Measurements from ENCODE around the gene C16orf92.
A peak's percentile ranks its signal among the peaks of the same experiment; 100 is the strongest.

C16orf92 gene

DNA sequence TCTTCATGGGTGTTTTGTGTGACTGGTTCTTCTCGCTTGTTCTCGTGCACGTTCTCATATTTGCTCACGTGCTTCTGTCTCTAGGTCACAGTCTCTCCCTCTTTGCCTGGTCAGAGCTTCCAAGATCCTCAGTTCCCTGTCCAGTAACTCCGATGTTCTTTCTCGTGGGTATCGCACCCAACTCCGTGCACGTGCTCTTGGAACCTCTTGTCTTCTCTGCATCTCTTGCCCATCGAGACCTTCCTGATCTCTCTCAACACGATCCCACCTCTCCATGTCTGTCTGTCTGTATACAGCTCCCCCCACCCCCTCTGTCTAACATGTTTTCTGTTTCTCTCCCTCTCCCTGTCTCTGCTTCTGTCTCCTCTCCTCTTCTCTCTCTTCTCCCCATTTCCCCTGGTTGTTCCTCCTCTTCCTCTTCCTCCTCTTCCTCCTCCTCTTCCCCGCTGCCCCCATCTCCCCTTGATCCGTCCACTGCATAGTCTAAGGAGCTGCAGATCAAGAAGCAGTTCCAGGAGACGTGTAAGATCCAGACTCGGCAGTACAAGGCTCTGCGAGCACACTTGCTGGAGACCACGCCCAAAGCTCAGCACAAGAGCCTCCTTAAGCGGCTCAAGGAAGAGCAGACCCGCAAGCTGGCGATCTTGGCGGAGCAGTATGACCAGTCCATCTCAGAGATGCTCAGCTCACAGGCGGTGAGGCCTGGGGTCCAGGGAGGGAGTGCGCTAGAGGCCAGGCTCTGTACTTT is 33.7 kb upstream of the C16orf92 start:
- DNase-seq: no peak

DNA sequence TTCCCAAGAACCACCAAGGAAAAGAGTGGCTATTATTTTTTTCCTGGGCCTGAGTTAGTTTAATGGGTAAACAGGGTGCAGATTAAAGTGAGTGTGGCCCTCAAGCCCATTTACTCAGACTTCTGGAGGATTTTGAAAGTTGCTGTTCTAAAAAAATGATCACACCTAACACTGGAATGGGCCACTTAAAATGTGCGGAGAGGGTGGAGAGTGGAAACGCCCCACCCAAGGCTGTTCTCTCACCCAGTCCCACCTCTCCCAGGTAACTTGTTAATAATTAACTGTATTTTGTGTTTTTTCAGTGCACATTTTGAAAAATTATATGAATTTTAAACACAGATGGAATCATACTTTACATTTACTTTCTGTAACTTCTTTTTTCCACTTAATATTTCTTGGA is 33.0 kb upstream of the C16orf92 start:
- DNase-seq: no peak

DNA sequence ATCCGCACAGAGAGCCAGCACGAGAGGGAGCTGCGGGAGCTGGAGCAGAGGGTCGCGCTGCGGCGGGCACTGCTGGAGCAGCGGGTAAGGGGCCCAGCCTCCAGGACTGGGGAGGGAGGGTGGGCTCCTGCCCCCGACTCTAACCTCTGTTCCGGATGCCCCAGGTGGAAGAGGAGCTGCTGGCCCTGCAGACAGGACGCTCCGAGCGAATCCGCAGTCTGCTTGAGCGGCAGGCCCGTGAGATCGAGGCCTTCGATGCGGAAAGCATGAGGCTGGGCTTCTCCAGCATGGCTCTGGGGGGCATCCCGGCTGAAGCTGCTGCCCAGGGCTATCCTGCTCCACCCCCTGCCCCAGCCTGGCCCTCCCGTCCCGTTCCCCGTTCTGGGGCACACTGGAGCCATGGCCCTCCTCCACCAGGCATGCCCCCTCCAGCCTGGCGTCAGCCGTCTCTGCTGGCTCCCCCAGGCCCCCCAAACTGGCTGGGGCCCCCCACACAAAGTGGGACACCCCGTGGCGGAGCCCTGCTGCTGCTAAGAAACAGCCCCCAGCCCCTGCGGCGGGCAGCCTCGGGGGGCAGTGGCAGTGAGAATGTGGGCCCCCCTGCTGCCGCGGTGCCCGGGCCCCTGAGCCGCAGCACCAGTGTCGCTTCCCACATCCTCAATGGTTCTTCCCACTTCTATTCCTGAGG is 32.0 kb upstream of the C16orf92 start:
- no peak for DNase-seq

DNA sequence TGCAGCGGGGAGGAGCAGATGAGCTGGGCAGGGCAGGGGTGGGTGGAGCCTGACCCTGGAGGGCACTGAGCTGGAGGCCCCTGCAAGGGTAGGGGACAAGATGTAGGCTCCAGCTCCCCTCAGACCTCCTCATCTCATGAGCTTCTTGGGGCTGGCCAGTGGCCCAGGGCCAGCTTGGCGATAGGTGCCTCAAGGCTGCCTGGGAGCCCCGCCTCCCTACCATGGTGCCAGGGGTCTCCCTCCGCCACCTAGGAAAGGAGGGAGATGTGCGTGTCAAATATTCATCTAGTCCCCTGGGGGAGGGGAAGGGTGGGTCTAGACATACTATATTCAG is 31.5 kb upstream of the C16orf92 start:
- no peak for DNase-seq

DNA sequence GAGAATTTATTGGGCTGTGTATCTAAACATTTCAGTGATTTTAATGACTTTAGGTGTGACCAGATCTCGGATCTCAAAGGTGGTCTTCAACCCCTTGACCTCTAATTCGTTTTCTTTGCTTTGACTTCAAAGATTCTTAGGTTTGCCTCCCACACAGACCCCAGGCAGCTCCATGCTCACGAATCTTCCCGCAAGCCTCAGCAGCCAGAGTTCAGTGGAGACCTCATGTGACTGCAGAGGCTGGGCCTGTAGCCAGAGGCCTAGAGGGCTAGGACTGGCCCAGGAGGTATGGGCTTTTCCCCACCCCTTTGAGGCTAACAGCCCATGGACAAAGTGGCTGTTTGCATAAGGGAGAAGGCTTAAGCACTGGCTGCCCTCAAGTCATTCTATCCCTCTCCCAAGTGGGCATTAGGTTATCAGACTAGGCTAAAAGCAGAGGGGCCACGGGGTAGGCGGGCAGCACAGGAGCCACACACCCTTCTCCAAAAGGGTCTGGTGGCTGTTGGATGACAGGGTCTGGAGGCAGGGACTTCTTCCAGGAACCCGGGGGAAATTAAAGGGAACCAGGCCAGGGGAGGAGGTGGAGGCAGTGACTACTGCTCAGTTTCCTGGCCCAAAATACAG is 30.5 kb upstream of the C16orf92 start:
- DNase-seq: no peak

DNA sequence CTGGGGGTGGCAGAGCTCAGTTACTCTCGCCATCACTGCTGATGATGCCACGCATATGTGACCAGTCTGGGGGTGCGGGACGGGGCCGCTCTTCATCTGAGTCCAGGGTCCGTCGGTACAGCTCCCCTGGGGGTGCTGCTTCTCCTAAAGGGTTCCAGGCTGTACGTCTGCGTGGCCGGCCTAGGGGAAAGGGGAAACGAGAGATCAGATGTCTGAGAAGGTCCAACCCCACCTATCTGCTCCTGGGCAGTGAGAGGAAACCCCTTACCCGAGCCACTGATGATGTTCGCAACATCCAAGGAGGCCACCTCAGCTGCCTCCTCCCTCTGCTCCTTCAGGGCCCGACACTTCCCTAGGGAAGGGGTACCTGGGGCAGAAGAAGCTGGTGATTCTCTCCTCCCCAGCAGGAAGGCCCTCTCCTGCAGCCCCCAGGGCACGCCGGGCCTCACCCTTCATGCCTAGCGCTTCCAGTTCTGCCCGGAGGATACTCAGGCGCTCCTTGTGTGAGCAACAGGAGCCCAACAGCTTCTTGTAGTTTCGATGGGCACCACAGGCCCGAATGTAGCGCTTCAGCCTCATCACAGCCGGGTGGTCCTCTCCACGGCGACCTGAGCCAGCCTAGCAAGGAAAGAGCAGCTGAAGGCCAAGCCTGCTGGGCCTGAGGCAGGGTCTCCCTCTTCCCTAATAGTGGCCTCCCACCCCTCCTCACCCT is 29.7 kb upstream of the C16orf92 start:
- DNase-seq: no peak

DNA sequence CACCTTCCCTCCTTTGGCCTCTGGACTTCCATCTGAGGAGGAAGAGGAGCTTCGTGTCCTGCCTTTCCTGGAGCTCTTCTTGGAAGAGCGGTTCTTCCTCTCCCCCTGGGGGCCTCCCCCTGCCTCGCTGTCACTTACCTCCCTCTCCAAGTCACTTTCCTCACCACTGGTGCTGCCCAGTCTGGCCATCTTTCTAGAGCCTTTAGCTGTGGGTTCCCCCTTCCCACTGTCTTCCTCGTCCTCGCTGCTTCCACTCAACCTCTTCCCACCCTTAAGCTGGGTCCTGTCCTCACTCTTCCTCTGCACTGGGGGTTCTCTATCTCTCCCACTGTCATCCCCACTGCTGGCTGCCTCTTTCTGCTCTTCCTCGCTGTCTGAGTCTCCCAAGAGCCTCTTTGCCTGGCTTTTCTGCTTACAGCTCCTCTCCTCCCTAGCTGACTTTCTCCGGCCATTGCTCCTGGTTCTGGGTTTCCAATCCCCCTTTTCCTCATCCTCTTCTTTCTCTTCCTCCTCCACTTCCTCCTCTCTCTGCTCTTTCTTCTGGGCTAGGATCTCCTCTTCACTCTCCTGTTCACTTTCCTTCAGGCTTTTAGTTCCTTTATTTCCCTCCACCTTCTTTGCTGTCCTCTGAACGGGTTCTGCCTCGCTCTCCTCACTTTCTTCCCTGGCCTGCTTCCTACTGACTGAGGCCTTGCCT is 28.9 kb upstream of the C16orf92 start:
- no peak for DNase-seq

DNA sequence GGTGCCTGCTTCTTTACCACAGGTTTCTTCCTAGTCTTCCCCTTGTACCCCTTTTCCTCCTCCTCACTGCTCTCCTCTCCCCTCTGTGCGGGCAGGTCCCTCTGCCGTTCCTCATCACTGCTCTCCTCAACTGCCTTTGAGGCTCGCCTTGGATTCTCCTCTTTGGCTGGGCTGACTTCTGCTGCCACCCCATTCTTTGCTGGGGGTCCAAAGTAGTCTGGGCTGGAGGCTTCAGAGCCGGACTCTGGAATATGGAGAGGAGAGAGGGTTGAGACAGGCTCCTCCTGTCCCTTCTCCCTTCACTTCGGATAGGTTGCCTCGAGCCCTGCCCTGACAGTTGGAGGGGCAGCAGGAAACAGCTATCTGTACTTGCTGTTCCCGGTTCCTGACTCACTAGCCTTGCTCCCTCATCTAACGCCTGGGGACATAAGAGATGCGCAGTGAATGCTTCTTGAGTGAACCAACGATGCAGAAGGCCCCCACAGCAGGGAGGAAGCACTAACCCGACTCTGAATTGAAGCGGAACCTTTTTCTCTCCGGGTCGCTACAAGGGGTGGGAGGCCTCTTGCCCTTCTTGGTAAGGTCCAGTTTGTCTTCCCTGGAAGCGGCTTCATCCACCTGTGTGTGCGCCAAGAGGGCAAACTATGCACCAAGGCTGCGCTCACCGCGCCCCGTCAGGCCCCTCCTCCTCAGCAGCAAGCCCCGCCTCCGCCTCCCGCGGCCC is 28.2 kb upstream of the C16orf92 start:
- no peak for DNase-seq

DNA sequence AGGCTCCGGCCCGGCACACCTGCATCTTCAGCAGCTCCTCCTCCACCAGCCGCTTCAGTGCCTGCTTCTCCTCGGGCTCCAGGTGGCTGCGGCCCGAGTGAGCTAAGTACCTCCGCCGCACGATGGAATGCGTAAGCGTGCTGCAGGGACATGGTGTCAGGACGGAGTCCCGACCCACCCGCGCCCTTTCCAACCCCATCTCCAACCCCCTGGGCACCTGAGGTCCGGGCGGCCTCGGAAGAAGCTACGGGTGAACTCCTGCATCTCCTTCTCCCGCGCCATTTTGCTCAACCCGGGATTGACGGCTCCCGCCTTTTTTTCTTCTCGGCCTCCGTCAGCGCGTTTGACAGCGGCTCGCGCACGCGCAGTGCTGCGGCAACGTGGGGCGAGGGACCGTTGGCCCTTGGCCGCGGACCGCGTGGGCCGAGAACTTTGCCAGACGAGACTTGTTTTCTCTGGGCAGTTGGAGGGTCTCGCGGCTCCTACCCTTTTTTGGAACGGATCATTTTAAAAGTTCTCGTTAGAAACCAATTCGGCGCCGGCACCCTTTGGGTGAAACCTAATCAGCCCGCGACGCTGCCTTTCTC is 27.6 kb upstream of the C16orf92 start, which contains the start of gene HIRIP3:
Gene HIRIP3 (minus strand): TSS at position 294 of the 587 bp plus-strand sequence. CDS start 12 bp downstream, at position 282.
- peak; percentile 87 for DNase-seq

DNA sequence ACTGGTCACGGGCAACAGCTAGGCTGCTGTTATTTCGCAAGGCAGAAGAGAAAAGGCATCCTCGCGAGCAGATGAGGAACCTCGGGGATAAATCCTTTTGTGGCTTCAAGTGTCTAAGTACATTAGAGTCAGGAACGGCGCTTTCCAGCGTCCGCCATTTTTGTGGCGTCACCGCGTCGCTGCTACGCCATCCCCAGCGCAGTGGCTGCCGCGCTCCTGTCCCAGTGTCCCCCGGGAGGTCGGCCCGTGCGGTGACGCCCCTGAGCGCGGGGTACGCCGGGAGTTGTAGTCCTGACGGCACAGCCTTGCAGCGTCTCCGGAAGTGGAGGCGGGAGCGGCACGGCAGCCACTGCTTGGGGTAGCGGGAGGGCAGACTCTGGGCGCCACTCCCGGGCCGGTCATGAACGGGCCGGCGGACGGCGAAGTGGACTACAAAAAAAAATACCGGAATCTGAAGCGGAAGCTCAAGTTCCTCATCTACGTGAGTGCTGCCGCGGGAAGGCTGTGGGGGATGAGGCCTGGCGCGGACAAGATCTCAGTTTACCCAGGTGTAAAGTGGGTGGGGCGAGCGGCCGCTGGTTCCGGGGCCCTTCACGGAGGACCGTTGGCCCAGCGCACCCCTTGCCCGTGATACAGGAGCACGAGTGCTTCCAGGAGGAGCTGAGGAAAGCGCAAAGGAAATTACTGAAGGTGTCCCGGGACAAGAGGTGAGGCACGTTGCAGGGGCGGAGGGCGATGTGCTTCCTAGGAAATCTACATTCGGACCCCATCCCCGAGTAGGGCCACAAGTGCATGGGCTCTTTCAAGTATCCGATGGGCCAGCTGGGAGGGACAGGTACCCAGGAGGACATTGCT is 26.9 kb upstream of the C16orf92 start, which contains the start of gene INO80E:
Gene INO80E (plus strand): TSS at position 331 of the 855 bp plus-strand sequence. CDS start 70 bp downstream, at position 401.
- peak; percentile 99 for DNase-seq

DNA sequence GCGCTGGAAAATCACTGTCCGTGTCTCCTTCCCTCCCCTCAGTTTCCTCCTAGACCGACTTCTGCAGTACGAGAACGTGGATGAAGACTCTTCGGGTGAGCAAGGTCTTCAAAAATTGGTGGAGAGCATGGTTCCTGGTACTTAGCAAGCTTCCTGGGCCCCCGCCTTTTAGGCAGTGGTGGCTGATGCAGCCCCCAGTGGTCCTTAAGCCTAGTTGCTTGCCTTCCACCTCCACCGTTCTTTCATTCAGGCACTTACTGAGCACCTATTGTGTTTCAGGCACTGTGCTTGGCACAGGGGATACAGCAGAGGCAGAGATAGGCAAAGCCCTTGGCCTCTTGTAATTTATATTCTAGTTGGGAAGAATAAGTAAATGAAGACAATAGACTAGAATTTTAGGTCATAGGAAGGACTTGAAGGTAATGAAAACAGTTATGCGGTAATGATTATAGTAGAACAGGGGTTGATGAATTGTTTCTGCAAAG is 26.2 kb upstream of the C16orf92 start:
- DNase-seq: no peak

DNA sequence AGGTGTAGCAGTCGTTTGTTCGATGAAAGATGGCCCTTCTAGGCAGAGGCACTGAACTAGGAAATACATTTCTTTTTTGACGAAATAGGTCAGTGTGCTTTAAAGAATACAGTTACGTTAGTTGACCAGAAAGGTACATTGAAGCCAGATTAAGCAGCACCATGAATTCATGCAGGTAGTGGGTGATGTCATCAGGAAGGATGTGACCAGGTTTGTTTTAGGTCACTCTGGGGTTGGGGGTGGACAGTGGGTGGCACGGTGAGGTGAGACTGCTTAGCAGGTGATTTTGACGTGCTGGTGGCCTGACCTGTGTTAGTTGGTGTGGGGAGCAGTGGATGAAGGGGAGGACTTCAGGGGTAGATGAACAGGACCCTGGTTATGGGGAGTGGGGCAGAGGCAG is 23.4 kb upstream of the C16orf92 start:
- no peak for DNase-seq

DNA sequence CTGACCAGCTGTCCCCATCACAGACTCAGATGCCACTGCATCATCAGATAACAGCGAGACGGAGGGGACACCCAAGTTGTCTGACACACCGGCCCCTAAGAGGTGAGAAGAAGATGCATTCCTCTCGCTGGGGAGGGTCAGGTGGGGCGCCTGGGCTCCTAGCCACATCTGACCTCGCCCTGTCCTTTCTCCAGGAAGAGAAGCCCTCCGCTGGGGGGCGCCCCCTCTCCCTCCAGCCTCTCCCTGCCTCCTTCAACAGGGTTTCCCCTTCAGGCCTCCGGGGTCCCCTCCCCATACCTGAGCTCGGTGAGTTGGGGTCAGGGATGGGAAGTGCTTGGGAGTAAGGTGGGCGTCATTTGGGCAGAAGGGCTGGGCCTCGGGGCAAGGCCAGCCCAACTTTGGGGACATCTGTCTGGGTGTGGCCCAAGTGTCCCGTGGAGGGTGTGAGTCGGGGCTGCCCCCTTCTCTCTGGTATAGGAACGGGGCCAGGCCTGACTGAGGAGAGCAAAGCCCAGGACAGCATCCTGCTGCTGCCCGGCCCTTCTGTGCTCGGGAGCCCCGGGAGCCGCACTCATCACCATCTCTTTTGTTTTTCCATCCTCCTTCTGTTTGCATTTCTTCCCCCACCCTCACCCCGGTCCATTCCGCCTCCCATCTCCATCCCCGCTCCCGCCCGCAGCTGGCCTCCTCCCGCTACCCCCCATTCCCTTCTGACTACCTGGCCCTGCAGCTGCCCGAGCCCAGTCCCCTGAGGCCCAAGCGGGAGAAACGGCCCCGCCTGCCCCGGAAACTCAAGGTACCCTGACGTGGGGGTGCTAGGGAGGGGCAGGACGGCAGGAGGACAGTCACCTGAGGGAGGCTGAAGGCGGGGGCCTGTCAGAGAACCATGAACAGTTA is 22.0 kb upstream of the C16orf92 start:
- DNase-seq: no peak

DNA sequence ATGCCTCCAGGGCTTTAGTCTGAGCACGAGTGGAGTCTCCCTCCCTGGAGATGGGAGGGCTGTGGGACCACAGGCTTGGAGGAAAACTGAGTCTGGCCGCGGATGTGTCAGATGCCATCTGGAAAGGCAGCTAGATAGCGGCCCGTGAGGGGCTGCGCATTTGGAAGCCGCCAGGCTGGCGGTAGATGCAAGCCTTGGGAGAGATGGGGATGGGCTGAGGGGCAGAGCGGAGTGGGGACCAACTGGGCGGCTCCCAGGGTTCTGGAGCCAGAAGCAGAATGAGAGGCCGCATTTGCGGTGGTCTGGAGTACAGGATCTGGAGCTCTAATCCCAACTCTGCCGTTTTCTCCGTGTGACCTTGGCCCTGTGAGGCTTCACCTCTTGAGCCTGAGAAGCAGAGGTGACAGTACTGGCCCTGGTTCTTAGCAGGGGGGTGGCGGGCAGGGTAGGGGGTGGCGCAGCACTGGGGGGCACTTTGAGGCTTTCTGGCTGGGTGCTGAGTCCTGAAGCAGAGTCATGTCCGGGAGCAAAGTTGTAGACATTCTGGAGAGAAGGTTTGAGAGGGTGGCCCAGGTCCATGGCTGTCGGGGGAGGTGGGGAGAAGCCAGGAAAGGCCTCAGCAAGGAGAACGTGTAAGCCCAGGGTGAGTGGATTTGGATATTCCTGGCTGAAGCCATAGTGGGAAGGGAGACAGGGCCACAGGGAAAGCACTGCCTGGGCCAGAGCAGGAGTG is 20.2 kb upstream of the C16orf92 start:
- DNase-seq: no peak

DNA sequence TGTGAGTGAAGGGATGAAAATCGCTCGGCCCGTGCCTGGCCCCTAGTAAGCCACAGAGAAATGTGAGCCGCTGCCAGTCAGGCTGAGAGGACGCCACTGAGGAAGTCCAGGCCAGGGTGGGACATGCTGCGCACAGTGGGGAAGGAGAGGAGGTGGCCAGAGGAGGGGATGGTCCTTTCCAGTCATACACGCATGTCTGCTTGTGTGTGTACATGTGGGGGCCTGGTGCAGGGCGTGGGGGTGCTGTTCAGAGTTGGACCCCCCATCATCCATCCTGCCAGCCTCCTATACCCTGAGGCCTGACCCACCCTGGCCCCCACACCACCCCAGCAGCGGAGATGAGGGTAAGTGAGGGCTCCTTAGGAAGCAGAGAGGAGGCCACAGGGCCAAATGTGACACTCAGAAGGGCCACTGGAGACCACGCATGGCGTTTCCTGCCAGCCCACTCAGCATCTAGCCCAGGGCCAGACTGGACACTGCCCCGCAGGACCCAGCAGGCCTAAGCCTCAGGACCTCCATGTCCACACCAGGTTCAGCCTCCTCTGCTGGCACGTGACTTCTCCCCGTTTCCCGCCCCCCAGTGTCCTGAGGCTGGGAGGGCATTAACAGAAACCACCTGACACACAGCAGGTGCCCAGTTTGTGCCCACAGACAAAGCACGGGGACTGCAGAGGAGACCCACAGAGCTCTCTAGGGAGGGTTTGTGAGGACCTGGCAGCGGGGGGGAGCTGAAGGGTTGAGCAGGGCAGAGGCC is 19.2 kb upstream of the C16orf92 start:
- no peak for DNase-seq

DNA sequence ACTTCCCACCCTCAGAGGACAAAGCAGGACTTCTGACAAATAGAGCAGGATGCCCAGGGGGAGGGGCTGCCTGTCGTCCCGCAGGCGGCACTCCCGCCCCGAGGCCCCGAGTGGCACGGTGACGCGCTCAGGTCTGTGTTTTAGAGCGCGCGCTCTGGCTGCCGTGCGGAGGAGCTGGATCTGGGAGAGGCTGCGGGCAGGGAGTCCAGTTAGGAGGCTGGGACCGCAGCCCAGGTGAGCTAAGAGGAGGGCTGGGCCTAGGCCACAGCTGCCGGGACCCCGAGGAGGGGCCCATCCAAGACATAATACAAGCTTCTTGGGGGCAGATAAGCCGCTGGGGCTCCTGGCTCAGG is 18.6 kb upstream of the C16orf92 start:
- no peak for DNase-seq

DNA sequence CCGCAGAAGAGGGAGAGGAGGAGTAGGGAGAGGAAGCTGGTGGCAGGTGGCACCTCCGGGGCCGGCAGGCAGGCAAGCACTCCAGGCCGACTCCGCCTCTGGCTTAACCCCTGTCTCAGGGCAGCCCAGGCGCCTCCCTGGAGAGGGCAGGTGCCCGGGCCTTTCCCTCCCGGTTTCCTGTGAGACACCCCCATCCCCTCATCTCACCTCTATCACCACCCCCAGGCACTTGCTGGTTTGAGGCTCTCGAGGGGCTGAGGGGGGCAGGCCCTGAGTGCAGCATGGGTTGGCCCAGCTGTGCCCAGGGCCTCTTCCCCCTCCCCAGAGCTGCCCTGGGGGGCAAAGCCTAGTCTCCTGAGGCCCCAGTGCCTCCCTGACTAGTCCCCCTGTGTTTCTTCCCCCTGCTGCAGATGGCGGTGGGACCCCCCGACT is 18.2 kb upstream of the C16orf92 start:
- no peak for DNase-seq

Measured in midbrain (tissue), 1 donor.